Measurements from ENCODE around the gene MPZ.
"Not testable (repeated sequence)": the region's sequence is repeated elsewhere in the genome, so short reads cannot be mapped to it uniquely, and the experiment has no call there.

The MPZ gene

DNA sequence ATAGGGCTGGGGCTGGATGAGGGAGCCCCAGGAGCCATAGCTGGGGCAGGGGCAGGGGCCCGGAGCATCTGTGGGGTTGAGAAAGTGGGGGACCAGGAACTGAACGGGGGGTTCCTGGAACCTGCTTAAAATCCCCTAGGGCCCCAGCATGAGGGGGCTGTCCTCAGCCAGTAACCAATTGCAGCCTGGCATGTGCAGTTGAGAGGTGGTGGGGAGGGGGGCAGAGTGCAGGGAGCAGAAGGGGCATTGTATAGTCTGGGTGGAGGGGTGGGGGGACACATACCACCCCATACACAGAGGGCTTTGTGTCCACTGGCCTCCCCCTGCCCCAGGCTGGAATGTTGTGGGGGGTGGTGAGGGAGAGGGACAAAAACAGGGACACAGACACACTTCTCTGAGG is at the start of gene MPZ:
MPZ (minus strand) TSS at position 101 of the 400 bp plus-strand sequence; CDS start at position 38, 63 bp downstream.
- no peak within 1 kb of the TSS for H3K27ac ChIP-seq
- no peak for DNase-seq (ENCODE audit: low read depth, low spot score)

DNA sequence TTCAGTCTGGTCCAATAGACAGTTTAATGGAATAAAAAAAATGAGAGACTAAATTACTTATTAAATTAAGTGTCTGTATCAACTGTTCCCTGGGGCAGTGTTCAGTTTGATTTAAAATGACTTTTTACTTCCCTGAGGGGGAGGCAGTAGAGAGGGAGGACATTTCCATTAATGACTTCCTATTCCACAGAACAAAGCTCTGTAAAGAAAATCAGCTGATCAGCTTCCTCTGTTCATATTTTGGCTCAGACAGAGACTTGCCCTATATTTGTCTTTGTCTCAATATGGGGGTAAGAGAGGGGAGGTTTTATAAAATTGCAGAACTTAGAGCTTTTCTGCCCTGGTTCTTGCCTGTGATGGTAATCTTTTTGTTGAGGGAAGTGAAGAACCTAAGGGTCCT is 49.5 kb upstream of the MPZ start:
- no peak for DNase-seq (ENCODE audit: low read depth, low spot score)
- no peak overlapping the region for H3K27ac ChIP-seq

DNA sequence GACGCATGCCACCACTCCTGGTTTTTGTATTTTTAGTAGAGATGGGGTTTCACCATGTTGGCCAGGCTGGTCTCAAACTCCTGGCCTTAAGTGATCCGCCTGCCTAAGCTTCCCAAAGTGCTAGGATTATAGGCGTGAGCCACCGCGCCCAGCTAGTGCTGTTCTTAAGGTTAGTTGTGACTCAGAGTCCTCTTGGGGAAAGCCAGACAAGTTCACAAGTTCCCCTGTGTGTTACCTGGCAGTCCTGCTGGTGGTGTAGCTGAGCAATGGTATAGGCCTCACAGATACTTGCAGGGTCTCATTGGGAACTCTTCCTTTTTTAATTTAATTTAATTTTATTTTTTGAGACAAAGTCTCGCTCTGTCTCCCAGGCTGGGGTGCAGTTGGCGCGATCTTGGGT is 47.3 kb upstream of the MPZ start:
- no peak overlapping the region for H3K27ac ChIP-seq
- no peak for DNase-seq (ENCODE audit: low read depth, low spot score)

- DNase-seq (ENCODE audit: low read depth, low spot score) = no peak
- H3K27ac ChIP-seq = no peak overlapping the region
Observed at GRCh38 chr1:161351482-161351881, 41.7 kb upstream of the MPZ start.

DNA sequence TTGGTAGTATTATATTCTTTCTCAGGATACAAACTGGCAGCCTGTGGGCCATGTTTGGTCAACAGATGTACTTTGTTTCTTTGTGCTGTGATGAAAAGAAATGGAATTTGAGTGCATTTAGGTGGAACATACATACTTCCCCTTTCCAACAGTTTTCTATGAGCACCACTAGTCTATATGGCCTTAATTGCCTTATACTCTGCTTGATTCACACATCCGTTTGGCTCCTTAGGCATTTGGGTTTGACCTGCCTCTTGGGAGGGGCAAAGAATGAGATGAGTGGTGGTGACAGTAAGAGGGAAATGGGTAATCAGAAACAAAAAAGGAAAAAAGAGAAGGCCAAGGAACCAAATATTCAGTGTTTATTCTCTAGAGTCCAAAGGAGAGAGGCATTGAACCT is 40.9 kb upstream of the MPZ start:
- no peak for DNase-seq (ENCODE audit: low read depth, low spot score)
- H3K27ac ChIP-seq = no peak overlapping the region

GRCh38 chr1:161342821-161343220 is 33.1 kb upstream of the MPZ start:
- DNase-seq (ENCODE audit: low read depth, low spot score) = no peak
- no peak overlapping the region for H3K27ac ChIP-seq

GRCh38 chr1:161342177-161342576 is 32.4 kb upstream of the MPZ start:
- H3K27ac ChIP-seq = no peak overlapping the region
- DNase-seq (ENCODE audit: low read depth, low spot score) = no peak

DNA sequence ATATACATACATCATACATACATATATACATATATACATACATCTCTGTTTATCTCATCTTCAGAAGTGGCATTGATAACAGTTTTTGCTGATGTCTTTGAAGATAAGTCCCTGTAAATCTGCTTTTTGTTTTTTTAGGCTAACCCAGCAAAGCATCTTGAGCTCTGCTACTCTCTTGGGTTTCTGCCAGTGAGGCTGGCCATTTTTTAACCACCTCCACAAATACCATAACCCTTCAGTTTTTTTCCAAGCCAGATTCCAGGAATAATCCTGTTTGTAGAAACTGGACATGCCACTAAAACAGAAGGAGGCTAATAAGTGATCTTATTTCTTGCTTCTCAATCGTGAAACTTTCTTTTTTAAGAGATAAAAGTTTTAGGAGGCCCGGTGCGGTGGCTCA is 26.0 kb upstream of the MPZ start:
- H3K27ac ChIP-seq = no peak overlapping the region
- DNase-seq (ENCODE audit: low read depth, low spot score) = no peak

DNA sequence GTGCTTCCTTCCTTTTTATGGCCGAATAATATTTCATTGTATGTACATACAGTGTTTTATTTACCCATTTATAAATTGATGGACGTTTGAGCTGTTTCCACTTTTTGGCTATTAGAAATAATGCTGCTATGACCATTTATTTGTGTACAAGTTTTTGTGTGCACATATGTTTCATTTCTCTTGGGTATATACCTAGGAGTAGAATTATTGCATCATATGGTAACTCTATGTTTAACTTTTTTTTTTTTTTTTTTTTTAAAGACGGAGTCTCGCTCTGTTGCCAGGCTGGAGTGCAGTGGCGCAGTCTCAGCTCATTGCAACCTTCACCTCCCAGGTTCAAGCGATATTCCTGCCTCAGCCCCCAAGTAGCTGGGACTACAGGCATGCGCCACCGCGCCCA is 23.4 kb upstream of the MPZ start:
- no peak overlapping the region for H3K27ac ChIP-seq
- DNase-seq (ENCODE audit: low read depth, low spot score) = no peak

DNA sequence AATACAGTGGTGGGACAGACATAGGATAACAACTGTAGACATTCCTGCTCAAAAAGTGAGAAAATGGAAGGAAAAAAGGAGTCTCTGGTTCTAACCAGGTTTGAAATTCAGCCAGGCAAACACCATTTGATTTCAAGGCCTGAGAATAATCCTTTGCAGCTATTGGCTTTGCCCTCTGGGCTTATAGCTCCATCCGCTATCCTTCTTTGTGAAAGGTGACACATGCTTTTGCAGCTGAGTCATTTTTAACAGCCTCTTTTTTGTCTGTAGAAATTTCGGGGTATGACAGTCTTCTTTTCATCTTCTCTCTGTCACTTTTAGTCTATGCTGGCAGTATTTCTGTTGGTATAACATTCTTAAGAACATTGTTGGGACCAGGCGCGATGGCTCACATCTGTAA is 20.6 kb upstream of the MPZ start:
- no peak for DNase-seq (ENCODE audit: low read depth, low spot score)
- H3K27ac ChIP-seq = no peak overlapping the region

DNA sequence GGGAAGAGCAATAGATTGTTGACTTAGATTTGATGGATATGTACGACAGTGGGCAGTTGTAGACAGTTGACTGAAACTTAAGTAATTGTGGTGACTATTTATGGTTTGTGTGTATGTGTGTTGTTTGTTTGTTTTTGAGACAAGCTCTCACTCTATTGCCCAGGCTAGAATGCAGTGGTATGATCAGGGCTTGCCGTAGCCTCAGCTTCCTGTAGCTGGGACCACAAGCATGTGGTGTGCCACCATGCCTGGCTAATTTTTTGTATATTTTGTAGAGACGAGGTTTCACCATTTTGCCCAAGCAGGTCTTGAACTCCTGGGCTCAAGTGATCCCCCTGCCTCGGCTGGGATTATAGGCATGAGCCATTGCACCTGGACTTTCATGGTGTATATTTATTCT is 14.3 kb upstream of the MPZ start:
- H3K27ac ChIP-seq = no peak overlapping the region
- no peak for DNase-seq (ENCODE audit: low read depth, low spot score)

GRCh38 chr1:161315841-161316674 is 6.3 kb upstream of the MPZ start:
- DNase-seq (ENCODE audit: low read depth, low spot score); H3K27ac ChIP-seq: not testable (repeated sequence)

DNA sequence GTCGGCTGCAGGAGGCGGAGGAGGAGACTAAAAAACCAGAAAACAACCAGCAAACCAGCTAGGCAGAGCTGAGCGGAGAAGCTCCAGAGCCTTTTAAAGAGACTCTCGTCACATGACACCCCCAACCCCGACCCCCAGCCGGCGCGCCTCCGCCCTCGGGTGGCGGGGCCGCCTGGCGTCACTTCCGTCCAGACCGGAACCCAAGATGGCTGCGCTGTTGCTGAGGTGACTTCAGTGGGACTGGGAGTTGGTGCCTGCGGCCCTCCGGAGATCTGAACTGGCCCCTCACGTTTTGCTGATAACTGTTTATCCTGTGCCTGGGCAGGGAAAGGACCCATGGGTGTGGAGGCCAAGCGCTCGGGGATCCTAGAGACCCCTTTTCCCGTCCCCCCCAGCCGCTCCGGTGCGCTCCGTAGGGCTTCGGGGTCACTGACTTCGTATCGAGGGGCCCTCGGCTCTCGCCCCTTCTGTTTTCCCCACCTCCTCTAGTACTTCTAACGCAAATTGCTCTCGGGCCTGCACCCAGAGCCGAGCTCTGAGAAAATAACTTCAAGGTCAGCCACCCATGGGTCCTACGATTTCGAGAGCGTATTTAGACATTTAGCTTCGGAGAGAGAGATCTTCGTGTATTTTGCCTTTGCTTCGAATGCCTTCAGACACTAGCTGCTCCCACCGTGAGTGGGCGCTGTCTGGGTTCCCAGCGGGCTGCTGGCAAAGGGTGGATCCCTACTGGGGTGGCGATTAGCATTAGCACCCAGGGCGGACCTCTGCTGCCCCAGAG is 4.6 kb upstream of the MPZ start, which contains the start of gene SDHC:
SDHC (plus strand) TSS at position 181 of the 781 bp plus-strand sequence; CDS start at position 206, 25 bp downstream.
- DNase-seq (ENCODE audit: low read depth, low spot score) = no peak
- peak within 1 kb of the TSS; percentile 90 for H3K27ac ChIP-seq

- peak overlapping the region; percentile 90 for H3K27ac ChIP-seq
- no peak for DNase-seq (ENCODE audit: low read depth, low spot score)
Observed at GRCh38 chr1:161313554-161314200, 3.9 kb upstream of the MPZ start.

DNA sequence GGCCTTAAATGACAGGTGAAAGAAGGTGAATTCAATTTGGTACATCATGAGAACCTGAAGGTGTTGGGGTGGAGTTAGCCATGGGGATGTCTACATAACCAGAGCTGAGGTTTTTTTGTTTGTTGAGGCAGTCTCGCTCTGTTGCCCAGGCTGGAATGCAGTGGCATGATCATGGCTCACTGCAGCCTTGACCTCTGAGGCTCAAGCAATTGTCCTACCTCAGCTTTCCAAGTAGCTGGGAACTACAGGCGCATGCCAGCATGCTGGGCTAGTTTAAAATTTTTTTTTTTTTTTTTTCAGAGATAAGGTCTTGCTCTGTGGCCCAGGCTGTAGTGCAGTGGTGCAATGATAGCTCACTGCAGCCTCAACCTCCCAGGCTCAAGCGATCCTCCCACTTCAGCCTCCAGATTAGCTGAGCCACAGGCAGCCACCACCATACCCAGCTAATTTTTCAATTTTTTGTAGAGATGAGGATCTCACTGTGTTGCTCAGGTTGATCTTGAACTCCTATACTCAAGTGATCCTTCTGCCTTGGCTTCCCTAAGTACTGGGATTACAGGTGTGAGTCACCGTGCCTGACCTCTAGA is 1.9 kb upstream of the MPZ start:
- no peak for DNase-seq (ENCODE audit: low read depth, low spot score)
- H3K27ac ChIP-seq = no peak overlapping the region

- no peak overlapping the region for H3K27ac ChIP-seq
- DNase-seq (ENCODE audit: low read depth, low spot score) = no peak
Observed at GRCh38 chr1:161307892-161308638, 1.7 kb downstream of the MPZ start.

DNA sequence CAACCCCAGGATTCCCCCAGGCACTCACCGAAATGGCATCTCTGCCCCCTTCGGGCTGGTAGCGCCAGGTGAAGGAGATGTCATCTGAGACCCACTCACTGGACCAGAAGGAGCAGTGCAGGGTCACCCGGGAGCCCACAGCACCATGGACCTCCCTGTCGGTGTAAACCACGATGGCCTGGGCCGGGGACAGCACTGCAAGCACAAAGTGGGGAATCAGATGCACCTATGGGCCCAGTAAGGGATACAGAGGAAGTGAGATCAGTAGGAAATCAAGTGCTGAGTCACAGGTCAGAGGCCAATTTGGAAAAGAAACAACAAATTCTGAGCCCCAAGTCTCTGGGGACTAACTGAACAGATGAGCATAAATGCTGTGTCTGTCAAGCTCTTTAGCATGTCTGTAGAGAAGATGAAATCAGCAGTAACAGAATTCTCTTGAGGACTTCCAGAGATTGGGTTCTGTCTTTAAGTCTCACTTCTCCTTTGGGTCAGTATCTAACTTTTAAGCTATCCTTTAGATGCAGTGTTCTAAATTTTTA is 2.5 kb downstream of the MPZ start:
- DNase-seq (ENCODE audit: low read depth, low spot score) = no peak
- no peak overlapping the region for H3K27ac ChIP-seq

DNA sequence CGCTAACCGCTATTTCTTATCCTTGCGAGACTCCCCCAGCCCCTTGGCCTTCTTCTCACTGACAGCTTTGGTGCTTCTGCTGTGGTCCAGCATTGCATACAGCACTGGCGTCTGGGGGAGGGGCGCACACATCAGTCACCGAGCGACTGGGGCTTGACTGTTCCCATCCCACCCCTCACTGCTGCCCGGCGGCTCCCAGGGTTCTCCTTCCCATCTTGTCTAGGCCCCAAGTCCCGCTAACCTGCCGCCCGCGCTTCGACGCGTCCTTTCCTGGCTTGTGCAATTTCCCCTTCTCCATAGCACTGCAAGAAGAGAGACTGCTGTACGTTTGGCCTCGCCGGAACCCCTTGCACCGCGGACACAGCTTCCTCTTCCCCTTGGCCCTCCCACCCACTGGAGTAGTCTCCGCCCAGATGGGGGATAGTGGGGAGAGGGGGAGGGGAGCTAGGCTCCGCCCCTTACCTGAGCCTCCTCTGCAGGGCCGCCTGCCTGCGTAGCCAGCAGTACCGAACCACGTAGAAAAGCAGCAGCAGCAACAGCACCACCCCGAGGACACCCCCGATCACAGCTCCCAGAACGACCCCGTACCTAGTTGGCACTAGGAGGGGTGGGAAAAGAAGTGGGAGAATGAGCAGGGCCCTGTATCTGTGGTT is 3.8 kb downstream of the MPZ start:
- no peak overlapping the region for H3K27ac ChIP-seq
- DNase-seq (ENCODE audit: low read depth, low spot score) = no peak

All from epithelial cell of prostate (primary cell).